D341Med (cell line): ENCODE data around the gene AK4.
A peak's percentile ranks its signal among the peaks of the same experiment; 100 is the strongest.
"Not testable (repeated sequence)": the region's sequence is repeated elsewhere in the genome, so short reads cannot be mapped to it uniquely, and the experiment has no call there.

Experiments
- DNase-seq: peaks from one replicate; pipeline ENCODE4 v3.0.0; 2012; ENCODE audit warnings: low spot score

The AK4 gene

DNA sequence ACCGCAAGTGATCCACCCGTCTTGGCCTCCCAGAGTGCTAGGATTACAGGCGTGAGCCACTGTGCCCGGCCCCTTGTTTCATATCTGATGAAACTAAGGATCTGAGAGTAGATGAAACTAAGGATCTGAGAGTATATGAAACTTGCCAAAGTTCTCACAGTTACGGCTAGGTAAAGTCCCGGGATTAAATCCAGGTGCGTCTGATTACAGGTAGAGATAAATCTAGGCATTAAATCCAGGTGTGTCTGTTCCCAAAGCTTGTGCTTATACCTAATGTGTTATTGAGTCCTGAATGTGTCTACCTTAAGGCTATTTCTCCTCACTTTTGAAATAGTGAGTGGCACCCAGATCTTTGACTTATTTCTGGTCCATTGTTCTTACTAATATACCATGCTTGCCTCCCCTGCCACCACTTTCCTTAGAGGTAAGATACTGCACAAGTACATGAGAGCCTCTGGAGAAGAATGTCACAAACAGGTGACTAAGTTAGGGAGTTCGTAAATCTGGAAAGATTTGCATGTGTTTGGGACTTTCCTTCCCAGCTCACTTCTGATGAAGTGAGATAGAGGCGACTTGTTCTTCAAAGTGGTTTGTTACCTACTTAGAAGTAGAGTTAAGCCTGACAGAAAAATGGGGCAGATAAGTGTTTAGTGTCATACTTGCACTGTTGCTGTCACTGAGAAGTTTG, 66.5 kb downstream of the AK4 start:
- no peak for DNase-seq

DNA sequence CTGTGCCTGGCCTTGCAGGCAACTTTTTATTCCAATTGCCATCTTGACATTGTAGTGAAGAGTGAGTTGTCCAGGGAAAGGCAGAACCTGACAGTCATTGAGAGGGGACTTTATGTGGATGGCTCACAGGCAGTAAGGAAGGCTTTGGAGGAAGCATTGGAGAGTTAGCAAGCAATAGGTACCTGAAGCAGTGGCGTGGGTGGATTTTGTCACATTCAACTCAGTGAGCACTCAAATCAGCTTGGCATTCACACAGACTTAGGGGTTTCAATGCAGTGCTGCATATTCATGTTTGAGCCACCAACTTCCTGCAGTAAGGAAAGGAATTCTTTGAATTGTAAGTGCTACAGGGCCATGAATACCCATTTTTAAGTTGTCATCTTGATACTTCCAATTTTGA, 69.0 kb downstream of the AK4 start:
- no peak for DNase-seq

DNA sequence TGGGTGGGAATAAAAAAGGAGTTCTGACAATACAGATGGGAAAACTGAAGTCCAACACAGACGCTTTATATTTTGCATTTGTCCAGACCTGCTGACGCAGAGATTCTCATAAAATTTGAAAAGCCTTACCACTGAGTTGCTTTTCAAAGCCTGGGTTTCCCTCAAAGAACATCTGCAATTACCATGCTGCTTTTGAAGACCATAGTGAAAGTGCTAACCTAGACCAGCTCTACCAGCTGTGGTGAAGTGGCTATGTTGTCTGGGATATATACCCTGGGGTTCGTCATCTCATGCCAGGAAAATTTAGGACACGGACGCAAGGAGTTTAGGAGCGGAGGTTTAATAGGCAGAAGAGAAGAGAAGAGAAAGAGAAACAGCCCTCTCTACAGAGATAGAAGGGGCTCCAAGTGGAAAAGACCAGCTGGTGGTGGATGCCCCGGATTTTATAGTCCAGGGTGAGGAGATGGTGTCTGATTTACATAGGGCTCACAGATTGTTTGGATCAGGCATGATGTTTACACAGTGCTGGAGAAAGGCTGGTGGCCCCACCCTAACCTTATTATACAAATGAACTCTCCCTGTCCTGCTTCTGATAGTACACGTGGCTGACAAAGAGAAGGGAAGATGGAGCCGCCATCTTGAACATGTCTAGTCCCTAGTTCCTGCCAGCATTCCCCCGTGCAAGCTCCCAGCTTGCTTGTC, 73.8 kb downstream of the AK4 start:
- DNase-seq: no peak

DNA sequence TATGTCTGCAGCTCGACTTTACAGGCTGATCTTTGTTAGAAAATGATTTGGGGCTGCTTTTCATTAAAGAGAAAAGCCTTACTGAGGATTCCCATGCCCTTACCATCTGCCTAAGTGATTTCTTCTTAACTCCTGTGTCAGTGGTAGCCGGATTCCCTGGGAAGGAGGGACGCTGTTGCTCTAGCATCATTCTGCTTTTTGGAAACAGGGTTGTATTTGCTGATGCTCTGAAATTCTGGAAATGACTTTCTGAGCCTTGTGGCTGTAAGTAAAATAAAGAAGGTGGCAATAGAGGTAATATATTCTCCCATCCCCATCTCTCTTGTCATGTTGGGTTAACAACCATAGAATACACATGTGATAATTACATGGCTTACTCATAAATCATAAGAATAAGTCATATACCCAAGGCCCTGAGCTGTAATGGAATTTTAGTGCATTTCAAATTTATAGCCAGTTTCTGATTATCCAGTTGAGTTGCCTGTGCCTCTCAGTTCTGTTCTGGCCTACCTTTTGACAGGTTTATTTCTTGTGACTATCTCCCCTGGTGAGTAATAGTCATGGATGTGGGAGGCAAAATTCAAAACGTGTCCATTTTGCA, 74.4 kb downstream of the AK4 start:
- DNase-seq: no peak

DNA sequence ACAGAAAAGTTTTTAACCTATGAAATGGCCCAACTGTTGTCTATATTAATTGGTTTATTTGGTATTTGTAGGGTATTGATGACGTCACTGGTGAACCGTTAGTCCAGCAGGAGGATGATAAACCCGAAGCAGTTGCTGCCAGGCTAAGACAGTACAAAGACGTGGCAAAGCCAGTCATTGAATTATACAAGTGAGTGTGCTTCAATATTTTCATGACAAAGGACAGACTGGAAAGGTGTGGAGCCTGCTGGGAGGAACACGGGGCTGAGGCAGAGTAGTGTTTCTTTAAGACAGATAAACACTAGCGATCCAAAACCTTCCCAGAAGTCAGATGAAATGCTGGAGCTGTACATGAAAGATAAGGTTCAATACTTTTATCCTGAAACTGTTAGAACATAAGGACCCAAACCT, 76.7 kb downstream of the AK4 start:
- DNase-seq: no peak

DNA sequence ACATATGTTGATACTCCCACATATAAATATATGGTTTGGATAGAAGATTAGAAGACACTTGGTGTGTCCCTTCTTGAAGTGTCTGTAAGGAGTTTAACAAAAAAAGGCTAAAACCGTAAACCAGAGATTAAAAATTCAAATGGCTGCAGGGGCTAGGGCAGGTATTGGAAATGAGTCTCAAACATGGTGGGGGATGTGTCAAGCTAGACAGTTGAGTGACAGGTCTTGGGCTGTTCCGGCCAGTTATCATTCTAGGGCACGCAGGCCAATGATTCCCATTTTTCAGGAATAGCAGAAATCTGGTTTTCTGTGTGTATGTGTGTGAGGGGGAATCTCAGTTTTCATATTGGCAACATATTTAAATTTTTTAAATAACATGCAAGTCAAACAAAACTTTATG, 77.2 kb downstream of the AK4 start:
- DNase-seq: no peak

DNA sequence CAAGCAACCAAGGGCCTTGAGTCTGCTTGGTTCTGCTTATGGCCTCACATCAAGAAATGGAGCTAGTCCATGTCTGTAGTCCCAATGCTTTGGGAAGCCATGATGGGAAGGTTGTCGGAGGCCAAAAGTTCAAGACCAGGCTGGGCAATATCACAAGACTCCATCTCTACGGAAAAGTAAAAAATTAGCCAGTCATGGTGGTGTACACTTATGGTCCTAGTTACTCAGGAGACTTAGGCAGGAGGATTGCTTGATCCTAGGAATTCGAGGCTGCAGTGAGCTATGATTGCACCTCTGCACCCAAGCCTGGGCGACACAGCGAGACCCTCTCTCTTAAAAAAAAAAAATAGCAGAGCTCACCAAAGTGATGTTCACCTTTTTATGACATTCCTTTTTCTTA, 81.2 kb downstream of the AK4 start:
- no peak for DNase-seq

DNA sequence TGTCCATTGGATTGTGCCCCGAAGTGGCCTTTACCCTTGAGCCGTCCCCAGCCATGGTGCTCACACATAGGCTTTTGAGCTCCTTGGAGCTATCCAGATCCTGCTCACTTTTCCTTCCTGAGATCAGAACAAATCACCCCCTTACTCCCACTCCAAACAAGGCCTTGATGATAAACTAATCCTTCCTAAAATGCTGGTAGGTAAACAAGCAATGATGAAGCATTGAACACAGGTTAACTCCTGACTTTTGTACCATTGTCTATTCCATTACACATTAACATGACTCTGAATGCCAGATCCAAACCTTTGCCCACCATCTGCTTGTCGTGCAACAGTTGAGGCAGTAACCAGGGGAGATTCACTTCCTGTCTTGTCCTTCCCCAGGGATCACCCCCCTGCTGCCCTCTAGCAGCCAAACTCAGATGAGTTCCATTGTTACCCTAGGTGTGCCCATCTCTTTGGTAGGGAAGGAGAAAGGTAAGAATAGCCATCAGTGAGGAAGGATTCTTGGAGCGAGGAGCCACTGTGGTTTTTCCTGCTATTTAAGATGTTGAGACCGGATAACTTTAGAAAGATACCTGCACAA, 81.8 kb downstream of the AK4 start:
- DNase-seq: no peak

DNA sequence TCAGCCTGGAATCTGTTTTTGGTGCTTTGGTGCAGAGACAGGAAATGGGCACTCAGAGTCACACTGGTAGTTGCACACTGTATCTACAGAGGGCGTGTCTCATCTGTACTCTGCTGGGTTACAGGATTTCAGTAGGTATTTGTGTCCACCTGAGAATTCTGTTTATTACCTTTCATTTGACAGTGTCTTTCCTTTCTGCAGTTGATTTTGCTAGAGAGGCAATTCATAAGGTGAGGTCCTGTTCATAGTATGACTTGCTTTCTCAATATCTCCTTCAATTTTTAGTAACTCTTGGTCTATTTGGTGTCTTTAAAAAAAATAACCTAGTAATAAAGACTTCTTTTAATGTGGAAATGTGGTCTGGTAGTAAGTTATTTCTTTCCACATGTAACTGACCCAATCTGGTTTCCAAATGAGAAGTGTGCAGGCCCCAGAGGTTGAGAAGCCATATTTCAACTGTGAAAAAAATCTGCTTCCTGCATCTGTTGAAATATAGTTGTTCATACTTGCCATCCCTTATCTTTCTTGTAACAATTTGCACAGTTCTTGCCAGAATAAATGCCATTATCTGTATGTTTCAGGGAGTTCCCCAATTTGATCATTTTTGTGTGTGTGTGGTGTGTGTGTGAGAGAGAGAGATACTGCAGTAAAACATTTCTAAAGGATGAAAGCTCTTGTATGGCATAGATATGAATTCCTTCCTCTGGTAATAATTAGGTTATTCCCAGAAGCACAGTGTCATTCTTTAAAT, 82.9 kb downstream of the AK4 start:
- no peak for DNase-seq

DNA sequence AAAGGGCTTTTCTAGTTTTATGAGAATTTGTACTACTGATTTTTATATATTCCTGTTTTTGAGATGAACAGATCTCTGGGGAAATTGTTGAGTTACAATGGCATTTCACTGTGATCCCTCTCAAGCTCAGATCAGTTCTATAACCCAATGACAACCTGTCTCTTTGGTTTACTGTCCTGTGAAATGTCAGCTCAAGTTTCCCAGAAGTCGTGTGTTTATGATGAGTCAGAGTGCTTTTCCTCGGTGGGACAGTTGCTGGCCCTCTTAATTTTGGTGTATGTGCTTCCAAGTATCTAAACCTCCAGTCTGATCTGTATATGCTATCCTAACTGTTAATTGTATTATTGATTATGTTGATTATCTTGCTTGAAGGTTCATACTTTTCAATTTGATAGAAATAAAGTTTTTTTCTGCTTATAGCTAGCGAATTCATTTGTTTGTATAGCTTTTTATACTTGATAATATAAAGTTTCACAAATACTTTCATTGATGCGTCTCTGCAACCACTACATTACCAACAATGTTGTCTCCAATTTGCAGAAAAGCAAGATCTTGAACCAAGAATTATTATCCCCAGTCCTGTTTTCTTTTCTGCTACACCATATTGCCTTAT, 83.8 kb downstream of the AK4 start:
- no peak for DNase-seq

DNA sequence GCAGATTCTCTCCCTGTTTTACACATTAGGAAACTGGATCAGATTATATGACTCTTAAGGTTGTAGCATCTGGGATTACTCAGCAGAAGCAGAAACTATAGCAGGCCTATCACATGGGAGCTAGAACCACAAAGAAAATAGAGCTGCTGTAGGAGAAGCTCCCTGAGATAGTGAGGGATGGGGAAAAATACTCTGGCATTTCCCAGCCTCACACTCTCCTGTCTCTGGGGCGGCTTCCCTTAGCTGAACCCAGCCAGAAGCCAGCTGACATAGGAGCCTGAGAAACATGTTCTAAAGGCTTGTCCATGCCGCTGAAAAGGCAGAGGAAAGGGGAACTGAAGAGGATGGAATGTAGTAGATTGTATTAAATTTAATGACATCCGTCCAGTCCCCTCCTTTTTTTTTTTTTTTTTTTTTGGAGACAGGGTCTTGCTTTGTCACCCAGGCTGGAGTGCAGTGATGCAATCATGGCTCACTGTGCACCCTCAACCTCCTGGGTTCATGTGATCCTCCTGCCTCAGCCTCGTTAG, 84.5 kb downstream of the AK4 start:
- no peak for DNase-seq

DNA sequence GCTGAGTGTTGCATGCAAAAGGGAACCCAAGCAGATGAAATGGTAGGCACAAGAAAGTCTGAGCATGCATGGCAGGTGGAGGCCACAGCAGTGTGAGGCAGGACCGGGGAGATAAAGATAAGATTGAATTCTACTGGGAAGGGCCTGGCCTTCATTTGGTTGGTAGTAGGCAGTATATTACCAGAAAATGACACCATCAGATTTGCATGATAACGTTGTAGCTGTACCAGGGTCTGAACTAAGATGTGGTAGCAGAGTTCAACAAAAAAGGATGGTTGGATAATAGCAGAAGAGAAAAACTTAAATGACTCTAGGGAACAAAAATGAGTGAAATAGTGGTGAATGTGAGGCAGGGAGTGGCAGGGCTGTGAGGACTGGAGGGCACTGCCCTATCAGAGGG, 85.8 kb downstream of the AK4 start:
- no peak for DNase-seq

DNA sequence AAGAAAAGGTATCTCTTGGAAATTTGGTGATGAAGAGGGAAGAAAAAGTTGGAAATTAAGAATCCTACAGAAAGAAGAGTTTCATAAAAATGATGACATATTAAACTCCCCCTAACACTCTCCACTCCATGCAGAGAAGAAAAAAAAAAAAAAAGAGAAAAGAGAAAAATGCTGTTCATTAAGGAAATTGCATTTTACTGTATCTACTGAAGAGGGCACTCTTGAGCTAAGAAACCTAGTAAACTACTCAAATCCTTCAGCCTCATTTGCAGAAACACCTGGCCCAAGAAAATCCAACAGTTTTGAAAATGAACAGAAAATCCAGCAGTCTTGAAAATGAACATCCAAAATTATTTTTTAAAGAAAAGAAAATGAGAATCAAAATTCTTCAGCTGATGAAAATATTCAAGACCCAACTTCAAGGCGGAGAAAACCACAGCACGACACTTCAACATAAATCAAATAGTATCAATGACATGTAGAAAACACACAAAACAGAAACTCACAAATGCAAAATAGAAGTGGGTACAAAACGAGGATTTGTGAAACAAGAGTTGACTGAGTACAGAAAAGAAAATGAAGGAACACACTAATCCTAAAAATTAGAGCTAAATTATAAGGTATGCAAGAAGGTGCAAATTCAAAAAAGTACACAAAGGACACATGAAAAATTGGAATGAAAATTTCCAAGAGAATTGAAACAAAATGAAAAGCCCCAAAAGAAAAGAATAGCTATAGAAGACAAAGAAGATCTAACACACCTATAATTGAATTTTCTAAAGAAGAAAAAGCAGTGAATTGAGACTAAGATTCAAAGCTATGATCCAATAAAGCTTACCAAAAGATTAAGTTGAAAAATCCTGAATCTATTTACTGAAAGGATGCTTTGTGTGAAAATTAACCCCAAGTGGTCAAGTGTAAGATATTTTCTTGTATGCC, 88.1 kb downstream of the AK4 start:
- peak; percentile 31 for DNase-seq

DNA sequence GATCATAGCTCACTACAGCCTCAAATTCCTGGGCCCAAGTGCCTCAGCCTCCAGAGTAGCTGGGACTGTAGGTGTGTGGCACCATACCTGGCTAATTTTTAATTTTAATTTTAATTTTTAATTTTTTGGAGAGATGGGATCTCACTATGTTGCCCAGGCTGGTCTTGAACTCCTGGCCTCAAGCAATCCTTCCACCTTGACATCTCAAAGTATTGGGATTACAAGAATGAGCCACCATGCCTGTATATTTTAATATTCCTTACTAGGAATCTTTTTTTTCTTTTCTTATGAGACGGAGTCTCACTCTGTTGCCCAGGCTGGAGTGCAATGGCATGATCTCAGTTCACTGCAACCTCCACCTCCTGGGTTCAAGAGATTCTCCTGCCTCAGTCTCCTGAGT, 89.1 kb downstream of the AK4 start:
- not testable (repeated sequence) for DNase-seq

DNA sequence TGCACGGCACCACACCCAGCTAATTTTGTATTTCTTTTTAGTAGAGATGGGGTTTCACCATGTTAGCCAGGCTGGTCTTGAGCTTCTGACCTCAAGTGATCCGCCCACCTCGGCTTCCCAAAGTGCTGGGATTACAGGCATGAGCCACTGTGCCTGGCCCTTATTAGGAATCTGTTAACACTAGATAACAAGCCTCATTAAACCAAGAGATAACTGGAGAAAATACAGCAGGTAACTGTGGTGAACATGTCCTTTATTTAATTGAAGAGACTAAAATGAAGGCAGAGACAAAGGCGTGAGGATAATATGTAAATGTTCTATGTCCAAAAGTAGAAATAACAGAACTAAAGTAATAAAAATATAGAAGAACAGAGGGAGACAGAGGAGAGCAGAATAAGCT, 89.5 kb downstream of the AK4 start:
- no peak for DNase-seq

DNA sequence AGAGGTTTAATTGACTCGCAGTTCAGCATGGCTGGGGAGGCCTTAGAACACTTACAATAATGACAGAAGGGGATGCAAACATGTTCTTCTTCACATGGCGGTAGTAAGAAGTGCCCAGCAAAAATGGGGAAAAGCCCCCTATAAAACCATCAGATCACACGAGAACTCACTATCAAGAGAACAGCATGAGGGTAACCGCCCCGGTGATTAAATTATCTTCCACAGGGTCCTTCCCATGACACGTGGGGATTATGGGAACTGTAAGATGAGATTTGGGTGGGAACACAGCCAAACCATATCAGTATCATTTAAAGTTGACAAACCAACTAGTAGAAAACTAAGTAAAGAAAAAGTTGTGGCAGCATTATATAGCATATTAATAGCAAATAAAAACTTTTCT, 90.0 kb downstream of the AK4 start:
- DNase-seq: no peak

DNA sequence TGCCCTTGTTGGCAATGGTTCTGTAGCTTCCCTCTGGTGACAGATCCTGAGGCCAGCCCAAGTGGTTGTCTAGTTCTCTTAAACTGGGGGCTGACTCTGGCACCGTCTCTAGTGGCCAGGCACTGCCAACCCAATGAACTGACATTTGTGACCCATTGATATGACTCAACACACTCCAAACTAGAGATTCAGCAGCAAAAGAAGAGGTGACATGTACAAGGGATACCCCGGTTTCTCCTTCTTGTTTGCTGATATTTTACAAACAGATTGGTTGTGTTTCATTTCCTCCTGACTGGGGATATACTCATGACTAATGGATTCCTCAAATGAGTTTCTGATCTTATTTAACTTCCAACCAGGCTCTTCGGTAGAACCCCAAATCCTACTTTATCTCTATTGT, 95.5 kb downstream of the AK4 start:
- no peak for DNase-seq

DNA sequence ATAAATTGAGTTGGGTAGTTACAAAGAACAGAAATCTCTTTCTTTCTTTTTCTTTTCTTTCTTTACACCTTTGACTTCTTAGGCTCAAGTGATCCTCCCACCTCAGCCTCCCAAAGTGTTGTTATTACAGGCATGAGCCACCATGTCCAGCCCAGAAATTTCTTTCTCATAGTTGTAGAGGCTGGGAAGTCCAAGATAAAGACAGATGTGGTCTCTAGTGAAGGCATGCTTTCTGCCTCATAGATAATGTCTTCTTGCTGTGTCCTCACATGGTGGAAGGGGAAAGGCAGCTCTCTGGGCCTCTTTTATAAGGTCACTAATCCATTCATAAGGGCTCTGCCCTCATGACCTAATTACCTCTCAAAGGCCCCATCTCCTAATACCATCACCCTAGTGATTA, 97.3 kb downstream of the AK4 start:
- DNase-seq: no peak

DNA sequence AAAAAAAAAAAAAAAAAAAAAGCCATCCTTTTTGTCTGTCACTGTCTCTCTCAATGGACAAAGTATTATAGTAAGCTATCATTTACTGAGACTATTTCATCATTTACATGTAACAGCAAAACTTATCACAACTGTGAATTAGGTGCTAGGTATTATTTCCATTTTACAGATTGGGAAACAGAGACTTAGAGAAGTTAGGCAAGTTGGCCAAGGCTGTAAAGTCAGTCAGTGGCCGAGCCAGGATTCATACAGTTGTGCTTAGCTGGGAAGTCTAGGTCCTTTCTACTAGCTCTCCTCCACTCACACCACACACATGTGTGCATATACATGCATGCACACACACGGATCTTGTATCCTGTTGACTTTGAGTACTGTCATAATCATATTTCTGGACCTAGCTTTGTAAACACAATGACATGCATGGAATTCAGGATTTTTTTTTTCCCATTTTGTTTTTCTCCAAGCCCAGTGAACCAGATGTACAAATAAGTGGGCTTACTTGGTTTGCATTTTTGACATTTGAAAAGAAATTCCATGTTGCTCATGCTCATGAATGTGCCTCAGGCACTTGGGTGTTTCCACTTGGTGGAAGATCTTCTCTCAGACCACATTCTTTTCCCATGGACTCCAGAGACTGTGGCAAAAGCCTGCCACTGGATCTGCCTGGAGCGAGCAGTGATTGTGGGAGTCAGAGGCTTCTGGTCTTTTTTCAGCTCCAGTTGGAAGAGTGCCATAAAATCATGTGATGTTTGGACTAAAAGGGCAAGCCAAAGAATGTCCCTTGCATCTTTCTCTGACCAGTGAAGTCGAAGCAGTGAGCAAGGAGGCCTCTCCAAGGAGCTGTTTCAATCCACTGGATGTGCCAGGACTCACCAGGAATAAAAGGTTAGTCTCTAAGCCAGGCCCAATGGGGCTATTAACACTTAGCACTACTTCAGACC, 99.7 kb downstream of the AK4 start:
- DNase-seq: no peak

DNA sequence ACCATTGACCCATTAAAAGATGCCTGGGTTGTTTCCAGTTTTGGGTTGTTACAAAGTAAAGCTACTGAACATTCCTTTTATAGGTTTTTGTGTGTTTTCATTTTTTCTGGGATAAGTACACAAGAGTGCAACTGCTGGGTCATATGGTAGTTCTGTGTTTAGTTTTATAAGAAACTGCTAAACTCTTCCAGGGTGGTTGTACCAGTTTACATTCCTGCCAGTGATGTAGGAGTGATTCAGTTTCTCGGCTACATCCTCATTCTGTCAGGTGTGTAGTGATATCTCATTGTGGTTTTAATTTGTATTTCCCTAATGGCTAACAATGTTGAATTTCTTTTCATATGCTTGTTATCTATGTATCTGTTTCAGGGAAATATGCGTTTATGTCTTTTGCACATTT, 102.8 kb downstream of the AK4 start:
- DNase-seq: no peak
